ACC112 (cell line): ENCODE results near the gene INSRR.

Experiments
- H2AFZ ChIP-seq: fragments of 200-600 bp; sonication (generic); one replicate; pipeline ENCODE4 v1.6.0; 2017; ENCODE audit warnings: antibody characterized with exemption, low read length; ENCODE audit not compliant: unreplicated experiment
- H3K27ac ChIP-seq: fragments of 200-600 bp; sonication (generic); 2 replicates; pipeline ENCODE4 v1.5.1; 2014; ENCODE audit warnings: low read depth, mild to moderate bottlenecking, antibody characterized with exemption, low read length, moderate library complexity
- H3K27me3 ChIP-seq: fragments of 200-600 bp; sonication (generic); 2 replicates; pipeline ENCODE4 v1.6.1; 2014; ENCODE audit warnings: mild to moderate bottlenecking, antibody characterized with exemption, low read length, moderate library complexity, mixed read lengths; ENCODE audit not compliant: insufficient read depth
- H3K36me3 ChIP-seq: fragments of 200-600 bp; sonication (generic); 2 replicates; pipeline ENCODE4 v1.6.1; 2016; ENCODE audit warnings: mild to moderate bottlenecking, antibody characterized with exemption, low read length, moderate library complexity, mixed read lengths; ENCODE audit not compliant: insufficient read depth
- H3K4me1 ChIP-seq: fragments of 200-600 bp; sonication (generic); one replicate; pipeline ENCODE4 v1.6.1; 2016; ENCODE audit warnings: low read length, mixed read lengths; ENCODE audit not compliant: insufficient read depth, unreplicated experiment, control insufficient read depth
- H3K4me3 ChIP-seq: fragments of 200-600 bp; sonication (generic); 2 replicates; pipeline ENCODE4 v1.5.1; 2014; ENCODE audit warnings: mild to moderate bottlenecking, low read depth, low read length
- H3K79me2 ChIP-seq: fragments of 200-600 bp; sonication (generic); one replicate; pipeline ENCODE4 v1.6.0; 2016; ENCODE audit warnings: low read length; ENCODE audit not compliant: control insufficient read depth, unreplicated experiment, insufficient read depth

The INSRR gene

GRCh38 chr1:156805766-156806511 is 53.0 kb downstream of the INSRR start:
- Histone ChIP-seq H3K4me1 (peaks cover 14% of the 10 kb centered on the region), H3K36me3 (peaks cover 5% of the 10 kb centered on the region; the same call in 1 of the 2 replicates), H3K27ac (no peak overlapping the region), H3K4me3 (no peak overlapping the region), H2AFZ (no peak overlapping the region), H3K27me3 (no peaks in the 10 kb centered on the region), H3K79me2 (no peaks in the 10 kb centered on the region)

DNA sequence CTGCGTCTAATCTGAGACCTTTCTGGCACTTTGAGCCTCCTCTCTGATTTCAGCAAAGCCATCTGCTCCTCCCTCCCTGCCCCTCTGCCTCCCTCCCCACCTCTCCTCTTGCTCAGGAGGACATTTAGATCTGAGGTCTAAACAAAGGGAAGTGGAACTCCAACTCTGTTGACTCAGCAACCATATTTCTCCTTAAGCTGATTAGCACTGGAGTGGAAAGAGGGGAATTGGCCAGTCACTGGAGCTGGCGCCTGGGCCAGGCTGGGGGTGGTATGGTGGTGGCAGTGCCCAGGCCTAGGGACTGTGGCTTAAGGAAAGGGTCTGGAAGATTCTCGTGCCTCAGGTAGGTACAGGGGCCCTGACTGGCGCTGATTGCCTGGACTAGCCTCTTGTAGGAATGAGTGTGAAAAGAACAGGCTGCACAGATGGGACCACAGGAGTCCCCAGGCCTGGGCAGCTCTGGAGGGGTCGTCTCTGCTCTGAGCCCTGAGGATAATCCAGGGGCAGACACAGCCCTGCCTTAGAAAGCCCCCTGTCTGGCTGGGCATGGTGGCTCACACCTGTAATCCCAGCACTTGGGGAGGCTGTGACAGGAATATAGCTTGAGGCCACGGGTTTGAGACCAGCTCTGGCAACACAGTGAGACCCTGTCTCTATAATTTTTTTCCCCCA is 54.2 kb downstream of the INSRR start:
- Histone ChIP-seq H3K36me3 (peaks cover 9% of the 10 kb centered on the region; the same call in 1 of the 2 replicates), H3K27me3 (no peaks in the 10 kb centered on the region), H2AFZ (no peak overlapping the region), H3K4me3 (no peak overlapping the region), H3K79me2 (no peaks in the 10 kb centered on the region), H3K4me1 (peaks cover 18% of the 10 kb centered on the region), H3K27ac (no peak overlapping the region)

GRCh38 chr1:156804026-156804425 is 54.9 kb downstream of the INSRR start:
- Histone ChIP-seq H3K27me3 (no peaks in the 10 kb centered on the region), H3K79me2 (no peaks in the 10 kb centered on the region), H3K27ac (no peak overlapping the region), H2AFZ (no peak overlapping the region), H3K36me3 (peaks cover 12% of the 10 kb centered on the region; the same call in 1 of the 2 replicates), H3K4me1 (peaks cover 18% of the 10 kb centered on the region), H3K4me3 (no peak overlapping the region)

- no peaks in the 10 kb centered on the region for H3K79me2 ChIP-seq
- peaks cover 23% of the 10 kb centered on the region for H3K4me1 ChIP-seq
- no peak overlapping the region for H2AFZ ChIP-seq
- no peak overlapping the region for H3K4me3 ChIP-seq
- H3K27me3 ChIP-seq = no peaks in the 10 kb centered on the region
- H3K36me3 ChIP-seq = peaks cover 15% of the 10 kb centered on the region; the same call in 1 of the 2 replicates
- no peak overlapping the region for H3K27ac ChIP-seq
Observed at GRCh38 chr1:156803086-156803851, 55.6 kb downstream of the INSRR start.

DNA sequence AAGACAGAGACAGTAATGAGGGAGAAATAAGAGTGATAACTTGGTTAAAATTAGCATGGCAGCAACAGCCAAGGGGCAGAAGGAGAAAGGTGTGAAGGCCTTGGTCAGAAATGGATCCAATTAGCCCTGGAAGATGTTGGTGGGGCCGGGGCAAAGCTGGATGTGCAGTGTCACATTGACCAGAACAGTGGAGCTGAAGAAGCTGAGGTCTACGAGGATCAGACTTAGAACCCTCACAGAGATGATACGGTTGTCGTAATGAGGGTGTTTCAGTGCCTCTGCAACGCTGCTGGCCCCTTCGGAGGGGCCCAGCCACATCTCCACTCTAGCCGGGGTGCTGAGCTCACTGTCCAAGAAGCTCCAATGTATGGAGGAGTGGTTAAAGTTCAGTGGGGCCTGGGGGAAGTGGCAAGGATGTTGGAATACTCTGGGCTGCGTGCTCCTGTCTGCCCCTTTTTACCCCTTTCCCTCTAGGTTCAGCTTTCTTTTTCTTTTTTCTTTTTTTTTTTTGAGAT is 56.4 kb downstream of the INSRR start:
- Histone ChIP-seq H3K27ac (peak overlapping the region; percentile 38), H3K36me3 (peaks cover 15% of the 10 kb centered on the region; the same call in 1 of the 2 replicates), H2AFZ (no peak overlapping the region), H3K4me3 (no peak overlapping the region), H3K27me3 (no peaks in the 10 kb centered on the region), H3K79me2 (no peaks in the 10 kb centered on the region), H3K4me1 (peaks cover 30% of the 10 kb centered on the region)

DNA sequence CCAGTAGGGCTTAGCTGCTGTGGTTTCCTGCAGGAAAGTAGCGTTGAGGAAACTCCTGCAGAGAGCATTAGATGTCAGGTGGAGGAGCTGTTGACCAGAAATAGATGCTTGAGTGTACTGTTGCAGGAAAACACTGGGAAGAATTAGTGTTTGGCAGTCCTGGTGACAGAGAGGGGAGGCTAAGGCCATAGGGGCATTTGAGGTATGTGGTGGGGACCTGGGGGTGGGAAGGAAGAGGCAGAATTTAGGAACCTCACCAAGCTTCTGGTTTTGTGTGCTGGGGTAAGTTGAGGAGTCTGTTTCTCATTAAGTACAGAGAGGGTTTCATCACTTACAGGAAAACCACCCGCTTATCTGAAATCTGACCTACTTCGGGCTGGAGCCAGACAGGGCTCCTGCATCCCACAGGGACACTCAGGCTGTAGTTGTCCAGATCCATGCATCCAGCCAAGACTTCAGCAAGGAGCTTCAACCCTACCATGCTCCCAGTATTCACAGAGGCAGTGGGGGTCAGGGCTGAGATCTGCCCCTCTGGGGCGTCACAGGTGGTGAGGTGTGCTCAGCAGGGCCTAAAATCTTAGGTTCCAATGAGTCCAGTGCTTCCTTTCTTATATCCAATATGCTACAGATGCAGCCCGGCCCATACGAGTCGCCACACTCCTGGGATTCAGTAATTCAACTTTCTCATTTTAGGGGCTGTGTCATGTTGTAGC is 57.4 kb downstream of the INSRR start:
- Histone ChIP-seq H3K4me3 (no peak overlapping the region), H3K27ac (peak overlapping the region; percentile 38), H3K36me3 (peaks cover 12% of the 10 kb centered on the region; the same call in 1 of the 2 replicates), H3K4me1 (peaks cover 30% of the 10 kb centered on the region), H2AFZ (no peak overlapping the region), H3K27me3 (no peaks in the 10 kb centered on the region), H3K79me2 (no peaks in the 10 kb centered on the region)

- Histone ChIP-seq H3K4me3 (no peak overlapping the region), H3K27me3 (no peaks in the 10 kb centered on the region), H2AFZ (no peak overlapping the region), H3K4me1 (peaks cover 34% of the 10 kb centered on the region), H3K36me3 (0 out of 2 replicates have a peak, but pooled peaks cover 10% of the 10 kb centered on the region), H3K27ac (no peak overlapping the region), H3K79me2 (no peaks in the 10 kb centered on the region)
Observed at GRCh38 chr1:156797212-156797871, 61.6 kb downstream of the INSRR start.

DNA sequence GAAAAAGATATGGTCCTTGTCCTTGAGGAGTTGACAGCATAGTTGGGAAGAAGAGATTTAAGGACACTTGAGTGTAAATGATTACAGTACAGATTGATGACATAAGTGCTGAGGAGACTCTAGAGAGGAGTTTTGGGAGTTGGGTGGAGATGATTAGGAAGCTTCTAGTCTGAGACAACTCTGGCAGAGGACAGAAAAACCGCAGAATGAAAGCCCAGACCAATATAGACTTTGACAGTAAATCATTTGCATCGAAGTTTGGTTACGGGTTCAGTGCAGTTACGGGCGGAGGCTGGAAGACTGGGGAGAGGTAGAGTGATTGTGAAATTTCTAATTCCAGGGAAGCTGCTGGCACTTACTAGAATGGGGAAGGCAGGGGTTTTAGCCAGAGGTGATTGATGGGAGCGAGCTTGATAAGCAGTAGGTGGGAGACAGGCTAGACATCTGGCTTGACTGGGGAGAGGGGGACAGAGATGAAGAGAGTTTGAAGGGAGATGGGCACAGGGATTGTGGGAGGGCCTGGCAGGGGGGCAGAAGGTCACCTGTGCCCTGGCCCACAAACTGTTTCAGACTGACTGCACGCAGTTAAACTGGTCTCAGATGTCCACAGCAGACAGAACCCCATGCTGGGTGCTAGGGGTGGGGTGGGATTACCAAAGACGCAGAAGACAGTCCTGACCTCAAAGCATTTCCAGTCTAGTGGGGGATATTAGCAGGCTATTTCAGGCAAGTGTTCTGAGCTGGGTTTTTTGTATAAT is 62.4 kb downstream of the INSRR start:
- no peak overlapping the region for H2AFZ ChIP-seq
- H3K36me3 ChIP-seq = peaks cover 10% of the 10 kb centered on the region; the same call in 1 of the 2 replicates
- peaks cover 26% of the 10 kb centered on the region for H3K4me1 ChIP-seq
- H3K4me3 ChIP-seq = no peak overlapping the region
- no peaks in the 10 kb centered on the region for H3K79me2 ChIP-seq
- no peaks in the 10 kb centered on the region for H3K27me3 ChIP-seq
- H3K27ac ChIP-seq = no peak overlapping the region

GRCh38 chr1:156795787-156796186 is 63.1 kb downstream of the INSRR start:
- Histone ChIP-seq H3K4me1 (peaks cover 19% of the 10 kb centered on the region), H3K27ac (no peak overlapping the region), H3K36me3 (peaks cover 10% of the 10 kb centered on the region; the same call in 1 of the 2 replicates), H3K79me2 (no peaks in the 10 kb centered on the region), H2AFZ (no peak overlapping the region), H3K27me3 (no peaks in the 10 kb centered on the region), H3K4me3 (no peak overlapping the region)
